K562 (cell line): ENCODE measurements around the gene EXOC3. TPM values are rescaled to one million over a fixed set of nuclear protein-coding genes. Genes with fewer than 3 reads are reported as not detected.

Source experiments
- ATAC-seq: fragments of 200-7000 bp; cut with Tn5 transposase; 3 replicates; pipeline ENCODE4 v1.9.1; 2020; ENCODE audit warnings: moderate library complexity
- BruUV-seq: library from RNA; stranded (reverse); fragments of 400-500 nt; replicated peaks from 2 replicates; lab custom pipeline; 2021; lab: Mats Ljungman, UMichigan
- CTCF ChIA-PET: fragments of 300-600 bp; formaldehyde crosslinking; extraction: SDS; loops from one replicate; lab custom pipeline; 2021; ENCODE audit warnings: low intra/inter-chr PET ratio; lab: Yijun Ruan, JAX
- POLR2A ChIA-PET: fragments of 300-600, 350-650 bp; sonication (Branson Sonifier 250); formaldehyde crosslinking; extraction: SDS; loops from one replicate; lab custom pipeline; 2021; ENCODE audit warnings: antibody characterized with exemption, inconsistent platforms; lab: Yijun Ruan, JAX
- DNase-seq, 4 experiments: peaks; one replicate each; pipeline versions ENCODE4 v3.0.0 to v3.0.0-alpha.2; 2011 to 2018; ENCODE audit warnings: low spot score in 3 of 4, mixed read lengths in 3 of 4; ENCODE audit errors: extremely low read depth in 1 of 4
- FAIRE-seq: peaks from 2 replicates; lab custom pipeline; 2011; peaks lifted over from hg19 to GRCh38; lab: Jason Lieb, UNC
- H2AFZ ChIP-seq: 2 replicates; pipeline ENCODE4 v1.6.0; 2011; ENCODE audit warnings: low read depth, low read length, control low read depth, inconsistent platforms
- H3K27ac ChIP-seq: fragments of 200-600 bp; 3 replicates; pipeline ENCODE4 v1.8.0; 2011; ENCODE audit warnings: low read depth, mild to moderate bottlenecking, control low read depth, inconsistent platforms, low read length, moderate library complexity, mixed read lengths; ENCODE audit errors: extremely low read depth
- H3K27me3 ChIP-seq, 2 experiments: fragments of 300-600 bp in 1 of 2; 2 replicates in 1 of 2; 3 replicates in 1 of 2; pipeline versions ENCODE4 v1.6.0 to v1.8.0; 2011; ENCODE audit warnings: inconsistent platforms in 2 of 2, low read length in 2 of 2, mild to moderate bottlenecking in 1 of 2, mixed read lengths in 1 of 2, moderate library complexity in 1 of 2; ENCODE audit not compliant: control insufficient read depth in 2 of 2, insufficient read depth in 2 of 2
- H3K36me3 ChIP-seq: fragments of 300-600 bp; 3 replicates; pipeline ENCODE4 v1.8.0; 2011; ENCODE audit warnings: mild to moderate bottlenecking, low read length, inconsistent platforms; ENCODE audit not compliant: control insufficient read depth, insufficient read depth
- H3K4me1 ChIP-seq, 2 experiments: fragments of 200-600 bp in 1 of 2; replicated peaks in 1 of 2; 2 replicates in 1 of 2; 3 replicates in 1 of 2; pipeline versions ENCODE4 v1.5.1 to v1.8.0; 2011; ENCODE audit warnings: inconsistent platforms in 2 of 2, low read length in 2 of 2, mild to moderate bottlenecking in 1 of 2, mixed read lengths in 1 of 2, moderate library complexity in 1 of 2; ENCODE audit not compliant: control insufficient read depth in 2 of 2, insufficient read depth in 2 of 2
- H3K4me2 ChIP-seq: 2 replicates; pipeline ENCODE4 v1.6.1; 2011; ENCODE audit warnings: low read length, control low read depth, inconsistent platforms, mixed read lengths; ENCODE audit not compliant: insufficient read depth
- H3K4me3 ChIP-seq: fragments of 200-600 bp; sonication (generic), shearing (Covaris generic); 2 replicates; pipeline ENCODE4 v1.5.1; 2016; ENCODE audit warnings: control low read depth, inconsistent platforms
- H3K79me2 ChIP-seq: fragments of 200-600 bp; 3 replicates; pipeline ENCODE4 v1.8.0; 2011; ENCODE audit warnings: low read length, inconsistent platforms; ENCODE audit not compliant: control insufficient read depth, insufficient read depth
- H3K9ac ChIP-seq, 2 experiments: 2 replicates each; pipeline versions ENCODE4 v1.6.0 to v1.6.1; 2011; ENCODE audit warnings: low read depth in 2 of 2, low read length in 2 of 2, control low read depth in 1 of 2, inconsistent platforms in 1 of 2, mild to moderate bottlenecking in 1 of 2, mixed read lengths in 1 of 2; ENCODE audit not compliant: insufficient read depth in 1 of 2
- H3K9me1 ChIP-seq: one replicate; pipeline ENCODE4 v1.6.0; 2011; ENCODE audit warnings: inconsistent platforms, mild to moderate bottlenecking, low read length, moderate library complexity; ENCODE audit not compliant: control insufficient read depth, insufficient read depth
- H3K9me3 ChIP-seq: replicated peaks from 2 replicates; pipeline ENCODE4 v1.5.1; 2011; ENCODE audit warnings: low read depth, low read length, inconsistent platforms; ENCODE audit not compliant: control insufficient read depth, insufficient read depth
- H4K20me1 ChIP-seq: replicated peaks from 2 replicates; pipeline ENCODE4 v1.6.1; 2011; ENCODE audit warnings: low read length, inconsistent platforms, mixed read lengths; ENCODE audit not compliant: control insufficient read depth, insufficient read depth
- CBX8 ChIP-seq: fragments of 200-600 bp; sonication (generic); IDR thresholded peaks from 2 replicates; pipeline ENCODE4 v1.6.1; 2012; ENCODE audit warnings: borderline replicate concordance, mixed run types, low read depth, mild to moderate bottlenecking, moderate library complexity, mixed read lengths, low read length, control low read depth, inconsistent platforms; ENCODE audit not compliant: poor library complexity, severe bottlenecking; ENCODE audit errors: extremely low read depth
- FOXA1 ChIP-seq: fragments of 450-650 bp; IDR thresholded peaks from 2 replicates; pipeline ENCODE4 v1.6.1; 2016; ENCODE audit warnings: mild to moderate bottlenecking, borderline replicate concordance
- FOXA3 ChIP-seq, 2 experiments: fragments of 450-650 bp in 1 of 2; sonication (generic) in 1 of 2; formaldehyde crosslinking; IDR thresholded peaks in 1 of 2; conservative IDR thresholded peaks in 1 of 2; 2 replicates each; pipeline versions ENCODE4 v1.4.0 to v1.8.0; 2020 to 2022; ENCODE audit warnings: mild to moderate bottlenecking in 2 of 2, missing genetic modification reagents in 1 of 2
- HDAC8 ChIP-seq: fragments of 450-650 bp; IDR thresholded peaks from 2 replicates; pipeline ENCODE4 v1.6.1; 2016; ENCODE audit warnings: mild to moderate bottlenecking, missing genetic modification characterization, moderate library complexity, missing compliant biosample characterization
- NELFE ChIP-seq: IDR thresholded peaks from 2 replicates; pipeline ENCODE4 v1.6.1; 2011; ENCODE audit warnings: mild to moderate bottlenecking; ENCODE audit not compliant: insufficient read depth, insufficient read length
- PHF20 ChIP-seq: fragments of 450-650 bp; IDR thresholded peaks from 2 replicates; pipeline ENCODE4 v1.6.1; 2018; ENCODE audit not compliant: partially characterized antibody
- SRSF3 ChIP-seq: fragments of 200-400 bp; formaldehyde crosslinking; IDR thresholded peaks from 2 replicates; pipeline ENCODE4 v1.6.1; 2016; ENCODE audit warnings: mild to moderate bottlenecking, low read length, moderate library complexity; ENCODE audit not compliant: insufficient read depth
- THAP7 ChIP-seq: fragments of 250-450 bp; sonication (Bioruptor Pico); IDR thresholded peaks from 2 replicates; pipeline ENCODE4 v1.5.0; 2021
- ZNF134 ChIP-seq: fragments of 250-450 bp; sonication (Bioruptor Pico); conservative IDR thresholded peaks from 2 replicates; pipeline ENCODE4 v1.4.0; 2020
- ZNF830 ChIP-seq: fragments of 250-450 bp; sonication (Bioruptor Pico); IDR thresholded peaks from 2 replicates; pipeline ENCODE4 v1.5.0; 2021; ENCODE audit warnings: mild to moderate bottlenecking
- ZZZ3 ChIP-seq: fragments of 450-650 bp; IDR thresholded peaks from 2 replicates; pipeline ENCODE4 v1.6.1; 2016; ENCODE audit warnings: antibody characterized with exemption, mild to moderate bottlenecking, moderate library complexity
- WGBS: fragments of 100-300 bp; shearing (Covaris generic); methylation state at CpG from one replicate; pipeline ENCODE4 v1.1.6; 2016; ENCODE audit warnings: low coverage, mixed read lengths; ENCODE audit not compliant: insufficient coverage; ENCODE audit errors: missing lambda C conversion rate; 5-methylcytosine and 5-hydroxymethylcytosine counted together
- in situ Hi-C: fragments of 300-500 bp; cut with MboI; formaldehyde crosslinking; loops from 4 replicates; pipeline ENCODE4 v1.15.0; 2018; ENCODE audit warnings: inconsistent platforms, mixed read lengths
- intact Hi-C: fragments of 100-400 bp; cut with micrococcal nuclease; formaldehyde crosslinking; loops from 2 replicates; pipeline ENCODE4 v1.14.2; 2022
- polyA plus RNA-seq, 8 experiments: library from polyadenylated mRNA; depleted of rRNA in 4 of 8; stranded (reverse) in 5 of 8; unstranded in 3 of 8; fragments of >200 nt; fragmentation: Nextera tagmentation in 2 of 8; fragmentation: Illumina TruSeq in 1 of 8; extraction: Ambion mirVana in 2 of 8; extraction: Trizol in 1 of 8; gene quantifications; 2 replicates each; pipeline versions ENCODE4 v1.2.1 to v1.2.3, GENCODE V29; 2011 to 2014; ENCODE audit warnings: inconsistent platforms in 1 of 8, missing spikeins in 1 of 8
- total RNA-seq, 7 experiments: library from RNA; depleted of rRNA in 6 of 7; stranded (reverse); fragments of >200 nt in 6 of 7; fragmentation: Illumina TruSeq in 2 of 7; extraction: Trizol in 2 of 7; gene quantifications; 2 replicates each; pipeline versions ENCODE4 v1.2.1 to v1.2.3, GENCODE V29; 2011 to 2021; ENCODE audit warnings: low replicate concordance in 1 of 7
- TF ChIP-seq, protein P1 (sequence below): fragments of 450-650 bp; IDR thresholded peaks from 2 replicates; pipeline ENCODE4 v1.6.1; 2016; ENCODE audit warnings: low read depth, mild to moderate bottlenecking, moderate library complexity

Gene EXOC3
- total and polyA plus RNA-seq, 9 of the 15 experiments (the other 6 are each of a cell fraction or from before 2014, with no cell fraction given), result 1.4 to 41.9 (median 22.4) TPM

DNA sequence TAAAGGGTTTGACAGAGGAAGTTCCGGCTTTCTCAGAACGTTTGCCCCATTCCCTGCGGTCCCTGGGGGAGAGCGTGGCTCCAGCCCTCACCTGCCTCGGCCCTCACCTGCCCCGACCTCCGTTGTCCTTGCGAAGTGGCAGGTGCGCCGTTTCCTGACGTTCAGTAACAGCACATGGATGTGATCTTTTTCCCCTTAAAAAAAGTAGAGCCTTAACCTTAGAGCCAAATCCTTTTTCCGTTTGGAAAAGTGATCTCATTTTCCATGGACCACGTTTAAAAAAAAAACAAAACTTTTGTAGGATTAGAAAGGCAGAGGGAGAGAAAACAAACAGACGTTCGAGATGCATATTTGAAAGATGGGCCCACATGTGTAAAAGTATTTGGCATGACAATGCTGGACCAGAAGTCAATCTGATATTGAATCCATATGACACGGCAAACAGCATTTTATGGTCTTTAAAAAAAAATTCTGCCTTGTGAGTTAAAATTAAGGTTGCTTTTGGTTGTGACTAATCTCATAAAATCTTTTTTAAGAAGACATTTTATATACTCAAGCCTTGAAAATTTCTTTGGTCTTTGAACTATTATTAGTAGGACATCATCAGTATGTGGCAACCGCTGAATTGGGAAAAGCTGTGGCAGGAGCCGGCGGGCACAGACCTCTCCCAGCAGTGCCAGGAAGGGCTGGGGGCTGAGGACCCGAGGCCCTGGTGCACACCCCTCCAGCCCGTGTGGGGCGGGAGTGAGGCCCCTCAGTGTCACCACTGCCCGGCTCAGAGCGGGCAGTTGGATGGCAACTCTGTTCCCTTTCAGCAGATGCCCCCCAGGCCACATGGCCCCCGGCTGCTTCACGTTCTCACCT lies 42.5 kb upstream of the EXOC3 start (continued):
- TF ChIP-seq NELFE, result no peak
- peak; percentile 81 for TF ChIP-seq CBX8
- no peak for TF ChIP-seq HDAC8 (tag)
- TF ChIP-seq, all 486 proteins: peak for 3

- FAIRE-seq (no peak), DNase-seq (no peak), ATAC-seq (no peak)
- Histone ChIP-seq H3K4me2 (no peak overlapping the region), H3K9me3 (no peaks in the 10 kb centered on the region), H3K4me3 (no peak overlapping the region), H3K27ac (no peak overlapping the region), H3K9ac (peak overlapping the region in 1 of 2 experiments; percentile 65; a peak in 1 of 4 replicates), H4K20me1 (peaks cover 8% of the 10 kb centered on the region; the same call in 1 of the 2 replicates), H2AFZ (no peak overlapping the region), H3K4me1 (peaks cover 0 to 22% of the 10 kb centered on the region in 2 experiments; a peak in 2 of 5 replicates), H3K9me1 (no peaks in the 10 kb centered on the region), H3K36me3 (no peaks in the 10 kb centered on the region), H3K27me3 (peaks cover 74 to 83% of the 10 kb centered on the region in 2 experiments), H3K79me2 (no peaks in the 10 kb centered on the region)
- ChIA-PET POLR2A (interaction anchor here (0.6 to 0.9 kb wide), 2 partner anchors 10 to 387 kb away, joined by 3 read pairs; no protein-coding TSS in a partner anchor), CTCF (no interaction called here)
- WGBS, result 5% methylated on average over 24 of the region's 24 CpGs
- intact Hi-C loops, result no loop called here
- TF ChIP-seq ZZZ3 (no peak), FOXA1 (no peak), SRSF3 (no peak), THAP7 (CRISPR knock-in tag) (no peak), FOXA3 (CRISPR knock-in tag; conservative IDR thresholded peaks at IDR 0.05 in 1 of 2, IDR thresholded peaks at IDR 0.05 in 1 of 2) (no peak), ZNF830 (no peak), ZNF134 (CRISPR knock-in tag) (no peak), PHF20 (no peak)
- TF ChIP-seq, protein P1, sequence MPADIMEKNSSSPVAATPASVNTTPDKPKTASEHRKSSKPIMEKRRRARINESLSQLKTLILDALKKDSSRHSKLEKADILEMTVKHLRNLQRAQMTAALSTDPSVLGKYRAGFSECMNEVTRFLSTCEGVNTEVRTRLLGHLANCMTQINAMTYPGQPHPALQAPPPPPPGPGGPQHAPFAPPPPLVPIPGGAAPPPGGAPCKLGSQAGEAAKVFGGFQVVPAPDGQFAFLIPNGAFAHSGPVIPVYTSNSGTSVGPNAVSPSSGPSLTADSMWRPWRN, result no peak
- in situ Hi-C loops, result no loop called here
- BruUV-seq, result no TSS peak
Measured at GRCh38 chr5:401146-402034, 41.6 kb upstream of the EXOC3 start.
